CD4-positive, alpha-beta T cell treated with Interleukin-12 subunit alpha and Interleukin-12 subunit beta, for 1 hour (primary cell): Measurements from ENCODE around the gene OTOP1.
"Not testable (repeated sequence)": the region's sequence is repeated elsewhere in the genome, so short reads cannot be mapped to it uniquely, and the experiment has no call there.

Experiments
- DNase-seq: peaks from one replicate; pipeline ENCODE4 v3.0.0-alpha.2; 2020

Gene OTOP1

GRCh38 chr4:4228356-4228668 is 1.6 kb upstream of the OTOP1 start:
- no peak for DNase-seq

- no peak for DNase-seq
Measured at GRCh38 chr4:4227510-4228355, 1.0 kb upstream of the OTOP1 start.

- no peak for DNase-seq
Measured at GRCh38 chr4:4225915-4226605, 669 bp downstream of the OTOP1 start.

GRCh38 chr4:4217113-4217512 is 9.6 kb downstream of the OTOP1 start:
- no peak for DNase-seq

GRCh38 chr4:4216648-4217047 is 10.1 kb downstream of the OTOP1 start:
- no peak for DNase-seq

- DNase-seq = not testable (repeated sequence)
Measured at GRCh38 chr4:4213674-4214073, 13.1 kb downstream of the OTOP1 start.

GRCh38 chr4:4206204-4206603 is 20.5 kb downstream of the OTOP1 start:
- no peak for DNase-seq

GRCh38 chr4:4204401-4204745 is 22.4 kb downstream of the OTOP1 start:
- DNase-seq = no peak

GRCh38 chr4:4203688-4204400 is 22.9 kb downstream of the OTOP1 start:
- DNase-seq = no peak

GRCh38 chr4:4202510-4202909 is 24.2 kb downstream of the OTOP1 start:
- DNase-seq = no peak

- DNase-seq = no peak
Measured at GRCh38 chr4:4200624-4201023, 26.1 kb downstream of the OTOP1 start.

GRCh38 chr4:4195354-4195753 is 31.4 kb downstream of the OTOP1 start:
- no peak for DNase-seq

- DNase-seq = not testable (repeated sequence)
Measured at GRCh38 chr4:4188557-4188956, 38.2 kb downstream of the OTOP1 start.

- DNase-seq = no peak
Measured at GRCh38 chr4:4185528-4185927, 41.2 kb downstream of the OTOP1 start.

- no peak for DNase-seq
Measured at GRCh38 chr4:4182835-4183568, 43.7 kb downstream of the OTOP1 start.

- DNase-seq = no peak
Measured at GRCh38 chr4:4170596-4171150, 56.1 kb downstream of the OTOP1 start.

GRCh38 chr4:4167981-4168780 is 58.5 kb downstream of the OTOP1 start:
- not testable (repeated sequence) for DNase-seq

- not testable (repeated sequence) for DNase-seq
Measured at GRCh38 chr4:4166986-4167385, 59.7 kb downstream of the OTOP1 start.

- DNase-seq = not testable (repeated sequence)
Measured at GRCh38 chr4:4165701-4166392, 60.9 kb downstream of the OTOP1 start.

GRCh38 chr4:4164532-4165173 is 62.1 kb downstream of the OTOP1 start:
- DNase-seq = not testable (repeated sequence)

- not testable (repeated sequence) for DNase-seq
Measured at GRCh38 chr4:4162186-4162585, 64.5 kb downstream of the OTOP1 start.
